Gastroesophageal sphincter (tissue), 4 donors: Measurements from ENCODE around the gene HEATR3. TPM values are rescaled to one million over a fixed set of nuclear protein-coding genes. Genes with fewer than 3 reads are reported as not detected.
"Not testable (repeated sequence)": the region's sequence is repeated elsewhere in the genome, so short reads cannot be mapped to it uniquely, and the experiment has no call there.

Experiments
- ATAC-seq: fragments of 150-250 bp; one replicate; pipeline ENCODE4 v1.9.1; 2016; ENCODE audit warnings: mild to moderate bottlenecking, moderate library complexity
- H3K27ac ChIP-seq, 4 donors: fragments of 200-600 bp; sonication (generic) in 3 of 4; 1 replicate in 3 of 4; 2 replicates in 1 of 4; pipeline ENCODE4 v1.5.1; 2016 to 2019
- H3K27me3 ChIP-seq: fragments of 200-600 bp; sonication (generic); one replicate; pipeline ENCODE4 v1.5.1; 2019
- H3K36me3 ChIP-seq, 2 donors: fragments of 200-600 bp; sonication (generic); one replicate each; pipeline ENCODE4 v1.5.1; 2019; ENCODE audit warnings: control low read depth in 1 of 2
- H3K4me1 ChIP-seq, 3 donors: fragments of 200-600 bp; sonication (generic); 1 replicate in 2 of 3; 2 replicates in 1 of 3; pipeline ENCODE4 v1.5.1; 2016 to 2019; ENCODE audit warnings: control low read depth in 2 of 3
- H3K4me3 ChIP-seq, 2 donors: fragments of 200-600 bp; sonication (generic); one replicate each; pipeline ENCODE4 v1.5.1; 2019; ENCODE audit warnings: mild to moderate bottlenecking in 1 of 2, moderate library complexity in 1 of 2
- H3K9me3 ChIP-seq, 3 donors: fragments of 200-600 bp; sonication (generic); one replicate each; pipeline ENCODE4 v1.5.1; 2017 to 2019; ENCODE audit warnings: control low read depth in 2 of 3
- CTCF ChIP-seq, 4 experiments: fragments of 200-600 bp in 2 of 4; fragments of 450-650 bp in 2 of 4; sonication (generic) in 1 of 4; IDR thresholded peaks; one replicate each; pipeline ENCODE4 v1.5.1; 2017 to 2019; ENCODE audit warnings: antibody characterized with exemption in 4 of 4, mild to moderate bottlenecking in 2 of 4, moderate library complexity in 2 of 4
- EP300 ChIP-seq: sonication (generic); formaldehyde crosslinking; IDR thresholded peaks from one replicate; pipeline ENCODE4 v1.6.1; 2017; ENCODE audit warnings: antibody characterized with exemption, mild to moderate bottlenecking
- POLR2A ChIP-seq, 2 donors: fragments of 450-650 bp; IDR thresholded peaks; one replicate each; pipeline ENCODE4 v1.6.1; 2017; ENCODE audit warnings: antibody characterized with exemption in 2 of 2, mild to moderate bottlenecking in 2 of 2, moderate library complexity in 1 of 2
- POLR2AphosphoS5 ChIP-seq: sonication (generic); formaldehyde crosslinking; IDR thresholded peaks from one replicate; pipeline ENCODE4 v1.6.1; 2017; ENCODE audit warnings: antibody characterized with exemption
- WGBS, 2 donors: methylation state at CpG; one replicate each; pipeline ENCODE4 v1.1.5; 2018; ENCODE audit warnings: low coverage in 1 of 2; 5-methylcytosine and 5-hydroxymethylcytosine counted together
- total RNA-seq, 4 donors: library from RNA; depleted of rRNA; stranded (reverse); fragments of >200 nt; gene quantifications; one replicate each; pipeline ENCODE4 v1.1.0, GENCODE V29; 2016

The HEATR3 gene
- total RNA-seq, 4 donors from 2014 or later, result 11.2 to 27.4 (median 13.5) TPM

GRCh38 chr16:50123417-50123816, 57.6 kb downstream of the HEATR3 start:
- Histone ChIP-seq H3K36me3 (no peaks in the 10 kb centered on the region), H3K9me3 (no peaks in the 10 kb centered on the region), H3K27me3 (no peaks in the 10 kb centered on the region), H3K4me1 (no peaks in the 10 kb centered on the region), H3K27ac (no peak overlapping the region), H3K4me3 (no peak overlapping the region)
- 60 to 93% methylated on average over 1 of the region's 1 CpG for WGBS, 2 donors
- ATAC-seq, result no peak
- TF ChIP-seq CTCF (IDR thresholded peaks at IDR 0.05) (no peak), POLR2AphosphoS5 (no peak)

GRCh38 chr16:50124769-50125168, 59.0 kb downstream of the HEATR3 start:
- H3K27ac ChIP-seq, result no peak overlapping the region
- no peaks in the 10 kb centered on the region for H3K27me3 ChIP-seq
- H3K9me3 ChIP-seq, result no peaks in the 10 kb centered on the region
- no peak for ATAC-seq
- no peak overlapping the region for H3K4me3 ChIP-seq
- WGBS, 2 donors, result 100% methylated on average over 1 to 2 of the region's 2 CpGs
- no peaks in the 10 kb centered on the region for H3K4me1 ChIP-seq
- H3K36me3 ChIP-seq, result no peaks in the 10 kb centered on the region
- TF ChIP-seq POLR2AphosphoS5 (no peak), POLR2A (IDR thresholded peaks at IDR 0.05) (no peak), CTCF (IDR thresholded peaks at IDR 0.05) (no peak), EP300 (no peak)

GRCh38 chr16:50126183-50126582, 60.4 kb downstream of the HEATR3 start:
- TF ChIP-seq POLR2A (IDR thresholded peaks at IDR 0.05) (no peak), EP300 (no peak), CTCF (IDR thresholded peaks at IDR 0.05) (no peak), POLR2AphosphoS5 (no peak)
- Histone ChIP-seq H3K36me3 (no peaks in the 10 kb centered on the region), H3K4me1 (no peaks in the 10 kb centered on the region), H3K27me3 (no peaks in the 10 kb centered on the region), H3K4me3 (no peak overlapping the region), H3K27ac (no peak overlapping the region), H3K9me3 (no peaks in the 10 kb centered on the region)
- ATAC-seq, result no peak
- WGBS, 2 donors, result 85 to 91% methylated on average over 3 of the region's 4 CpGs

GRCh38 chr16:50132571-50132970, 66.8 kb downstream of the HEATR3 start:
- not testable (repeated sequence) for H3K4me3 ChIP-seq, H3K36me3 ChIP-seq, H3K27ac ChIP-seq, ATAC-seq, H3K9me3 ChIP-seq, H3K4me1 ChIP-seq, H3K27me3 ChIP-seq
- 80 to 83% methylated on average over 5 of the region's 7 CpGs for WGBS, 2 donors

GRCh38 chr16:50133214-50133613, 67.4 kb downstream of the HEATR3 start:
- TF ChIP-seq CTCF (IDR thresholded peaks at IDR 0.05), result no peak
- TF ChIP-seq POLR2AphosphoS5, result no peak
- no peak for TF ChIP-seq POLR2A (IDR thresholded peaks at IDR 0.05)
- TF ChIP-seq EP300, result no peak
- Histone ChIP-seq H3K9me3 (no peaks in the 10 kb centered on the region), H3K27ac (no peak overlapping the region), H3K27me3 (no peaks in the 10 kb centered on the region), H3K36me3 (no peaks in the 10 kb centered on the region), H3K4me3 (no peak overlapping the region), H3K4me1 (no peaks in the 10 kb centered on the region)
- ATAC-seq, result no peak
- 14 to 35% methylated on average over 2 of the region's 2 CpGs for WGBS, 2 donors

- no peak for TF ChIP-seq POLR2AphosphoS5
- no peak for TF ChIP-seq POLR2A (IDR thresholded peaks at IDR 0.05)
- TF ChIP-seq CTCF (IDR thresholded peaks at IDR 0.05), result no peak
- TF ChIP-seq EP300, result no peak
- ATAC-seq, result no peak
- Histone ChIP-seq H3K27ac (no peak overlapping the region), H3K4me3 (no peak overlapping the region), H3K36me3 (no peaks in the 10 kb centered on the region), H3K9me3 (no peaks in the 10 kb centered on the region), H3K4me1 (no peaks in the 10 kb centered on the region), H3K27me3 (no peaks in the 10 kb centered on the region)
Observed at GRCh38 chr16:50136399-50136798, 70.6 kb downstream of the HEATR3 start.
